ENCODE measurements around the gene FCAMR. TPM values are rescaled to one million over a fixed set of nuclear protein-coding genes. Genes with fewer than 3 reads are reported as not detected.

Gene FCAMR
- polyA plus RNA-seq, 1 donor (not counting 4 experiments of a cell fraction or from before 2014, with no cell fraction given): not detected

DNA sequence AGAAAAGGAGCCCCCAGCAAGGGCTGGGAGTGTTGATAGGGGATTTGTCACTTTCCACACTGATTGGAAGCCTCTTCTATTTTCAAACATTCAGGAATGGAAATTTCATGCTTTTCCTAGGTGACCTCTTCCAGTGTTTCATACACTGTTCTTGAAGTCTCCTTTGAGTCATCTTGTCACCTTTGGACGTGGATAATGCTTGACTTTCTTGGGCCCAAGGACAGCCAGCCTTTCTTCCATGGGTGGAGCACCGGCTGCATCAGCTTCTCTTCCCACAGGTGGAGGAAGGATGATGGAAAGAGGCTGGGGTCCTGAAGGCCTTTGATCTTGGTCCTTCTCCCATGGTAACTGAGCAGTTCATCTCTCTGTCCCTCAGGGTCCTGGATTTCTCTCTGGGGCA, 12.1 kb downstream of the FCAMR start:
- Histone ChIP-seq H3K27ac (ENCODE audit: control insufficient read depth, insufficient read depth, low read length) (no peak overlapping the region), H4K20me1 (ENCODE audit: control insufficient read depth, extremely low read depth, insufficient read depth, low read length) (no peaks in the 10 kb centered on the region), H2AFZ (ENCODE audit: control insufficient read depth, low read length) (no peak overlapping the region), H3K4me3 (ENCODE audit: control insufficient read depth in 2 of 3, extremely low read depth in 1 of 3, insufficient read depth in 2 of 3, low read depth in 1 of 3, low read length in 3 of 3) (no peak overlapping the region), H3K4me1 (ENCODE audit: control insufficient read depth, extremely low read depth, insufficient read depth, low read length) (peaks cover 9% of the 10 kb centered on the region), H3K27me3 (ENCODE audit: control insufficient read depth, extremely low read depth, insufficient read depth, low read length) (peaks cover 2% of the 10 kb centered on the region), H3K36me3 (ENCODE audit: control insufficient read depth in 2 of 2, extremely low read depth in 1 of 2, insufficient read depth in 2 of 2, low read length in 2 of 2) (no peaks in the 10 kb centered on the region), H3K79me2 (ENCODE audit: control insufficient read depth, insufficient read depth, low read length) (no peaks in the 10 kb centered on the region), H3K9me1 (ENCODE audit: control insufficient read depth, extremely low read depth, insufficient read depth, low read length) (no peaks in the 10 kb centered on the region), H3K9me3 (ENCODE audit: control insufficient read depth, low read depth, low read length) (no peaks in the 10 kb centered on the region), H3K4me2 (ENCODE audit: control insufficient read depth, extremely low read depth, insufficient read depth, low read depth, low read length) (no peak overlapping the region), H3K9ac (ENCODE audit: control insufficient read depth, extremely low read depth, insufficient read depth, low read length) (no peak overlapping the region)
- DNase-seq (ENCODE audit: low read depth, low spot score): no peak
- TF ChIP-seq, protein P1, sequence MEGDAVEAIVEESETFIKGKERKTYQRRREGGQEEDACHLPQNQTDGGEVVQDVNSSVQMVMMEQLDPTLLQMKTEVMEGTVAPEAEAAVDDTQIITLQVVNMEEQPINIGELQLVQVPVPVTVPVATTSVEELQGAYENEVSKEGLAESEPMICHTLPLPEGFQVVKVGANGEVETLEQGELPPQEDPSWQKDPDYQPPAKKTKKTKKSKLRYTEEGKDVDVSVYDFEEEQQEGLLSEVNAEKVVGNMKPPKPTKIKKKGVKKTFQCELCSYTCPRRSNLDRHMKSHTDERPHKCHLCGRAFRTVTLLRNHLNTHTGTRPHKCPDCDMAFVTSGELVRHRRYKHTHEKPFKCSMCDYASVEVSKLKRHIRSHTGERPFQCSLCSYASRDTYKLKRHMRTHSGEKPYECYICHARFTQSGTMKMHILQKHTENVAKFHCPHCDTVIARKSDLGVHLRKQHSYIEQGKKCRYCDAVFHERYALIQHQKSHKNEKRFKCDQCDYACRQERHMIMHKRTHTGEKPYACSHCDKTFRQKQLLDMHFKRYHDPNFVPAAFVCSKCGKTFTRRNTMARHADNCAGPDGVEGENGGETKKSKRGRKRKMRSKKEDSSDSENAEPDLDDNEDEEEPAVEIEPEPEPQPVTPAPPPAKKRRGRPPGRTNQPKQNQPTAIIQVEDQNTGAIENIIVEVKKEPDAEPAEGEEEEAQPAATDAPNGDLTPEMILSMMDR (optimal IDR thresholded peaks at IDR 0.05 in 1 of 3, IDR thresholded peaks at IDR 0.05 in 1 of 3, conservative IDR thresholded peaks at IDR 0.05 in 1 of 3; ENCODE audit: extremely low read depth in 1 of 3, insufficient read depth in 2 of 3, low read length in 3 of 3): no peak
- TF ChIP-seq EZH2 (IDR thresholded peaks at IDR 0.05; ENCODE audit: low read length): no peak
- no peak for FAIRE-seq
- dilution Hi-C loops (cut with MboI; ENCODE audit: extremely low pct_ligation_motif_present, low sequenced_read_pairs): no loop called here

DNA sequence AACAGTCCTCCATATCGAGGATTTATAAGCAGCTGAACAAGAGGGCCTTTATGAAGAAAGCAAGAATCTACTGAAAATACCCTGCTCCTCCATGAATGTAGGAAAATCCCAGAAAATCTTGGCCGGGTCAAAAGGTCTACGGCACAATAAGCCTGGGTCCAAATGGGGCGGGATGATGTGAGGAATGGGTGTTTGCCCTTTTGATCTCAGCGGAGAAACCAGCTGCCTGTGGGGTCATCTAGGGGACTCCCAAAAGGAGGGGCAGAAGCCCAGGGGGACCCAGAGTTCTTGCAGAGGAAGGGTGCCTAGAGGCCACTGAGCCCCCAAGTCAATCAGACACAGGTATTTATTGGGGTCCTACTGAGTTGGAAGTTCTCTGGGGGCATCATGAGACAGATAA, 12.6 kb downstream of the FCAMR start:
- Histone ChIP-seq H4K20me1 (ENCODE audit: control insufficient read depth, extremely low read depth, insufficient read depth, low read length) (no peaks in the 10 kb centered on the region), H3K36me3 (ENCODE audit: control insufficient read depth in 2 of 2, extremely low read depth in 1 of 2, insufficient read depth in 2 of 2, low read length in 2 of 2) (no peaks in the 10 kb centered on the region), H2AFZ (ENCODE audit: control insufficient read depth, low read length) (no peak overlapping the region), H3K79me2 (ENCODE audit: control insufficient read depth, insufficient read depth, low read length) (no peaks in the 10 kb centered on the region), H3K27me3 (ENCODE audit: control insufficient read depth, extremely low read depth, insufficient read depth, low read length) (peaks cover 2% of the 10 kb centered on the region), H3K9ac (ENCODE audit: control insufficient read depth, extremely low read depth, insufficient read depth, low read length) (no peak overlapping the region), H3K9me3 (ENCODE audit: control insufficient read depth, low read depth, low read length) (no peaks in the 10 kb centered on the region), H3K9me1 (ENCODE audit: control insufficient read depth, extremely low read depth, insufficient read depth, low read length) (no peaks in the 10 kb centered on the region), H3K4me1 (ENCODE audit: control insufficient read depth, extremely low read depth, insufficient read depth, low read length) (peaks cover 9% of the 10 kb centered on the region), H3K4me2 (ENCODE audit: control insufficient read depth, extremely low read depth, insufficient read depth, low read depth, low read length) (no peak overlapping the region), H3K27ac (ENCODE audit: control insufficient read depth, insufficient read depth, low read length) (no peak overlapping the region), H3K4me3 (ENCODE audit: control insufficient read depth in 2 of 3, extremely low read depth in 1 of 3, insufficient read depth in 2 of 3, low read depth in 1 of 3, low read length in 3 of 3) (no peak overlapping the region)
- FAIRE-seq (no peak), DNase-seq (ENCODE audit: low read depth, low spot score) (no peak)
- TF ChIP-seq, protein P1 (optimal IDR thresholded peaks at IDR 0.05 in 1 of 3, IDR thresholded peaks at IDR 0.05 in 1 of 3, conservative IDR thresholded peaks at IDR 0.05 in 1 of 3; ENCODE audit: extremely low read depth in 1 of 3, insufficient read depth in 2 of 3, low read length in 3 of 3): no peak
- TF ChIP-seq EZH2 (IDR thresholded peaks at IDR 0.05; ENCODE audit: low read length): no peak
- dilution Hi-C loops (cut with MboI; ENCODE audit: extremely low pct_ligation_motif_present, low sequenced_read_pairs): no loop called here

All from keratinocyte (primary cell).